Measurements from ENCODE around the gene ARHGAP30. TPM values are rescaled to one million over a fixed set of nuclear protein-coding genes. Genes with fewer than 3 reads are reported as not detected.
"Not testable (repeated sequence)": the region's sequence is repeated elsewhere in the genome, so short reads cannot be mapped to it uniquely, and the experiment has no call there.

ARHGAP30 gene
- total RNA-seq, 2 donors from 2014 or later = 1.4 to 4.6 TPM

- TF ChIP-seq CTCF (IDR thresholded peaks at IDR 0.05) = no peak
- Histone ChIP-seq H3K27me3 (no peaks in the 10 kb centered on the region), H3K4me1 (no peaks in the 10 kb centered on the region), H3K27ac (no peak overlapping the region), H3K4me3 (no peak overlapping the region), H3K9me3 (no peaks in the 10 kb centered on the region), H3K36me3 (no peaks in the 10 kb centered on the region)
- no peak for DNase-seq (ENCODE audit: low spot score)
These were observed 3.0 kb downstream of the ARHGAP30 start for GRCh38 chr1:161066694-161067093.

- H3K27me3 ChIP-seq; H3K4me1 ChIP-seq; H3K36me3 ChIP-seq; H3K27ac ChIP-seq; H3K4me3 ChIP-seq; H3K9me3 ChIP-seq; DNase-seq (ENCODE audit: low spot score): not testable (repeated sequence)
These were observed 4.0 kb downstream of the ARHGAP30 start for GRCh38 chr1:161065681-161066080.

GRCh38 chr1:161063936-161064335, 5.8 kb downstream of the ARHGAP30 start:
- not testable (repeated sequence) for H3K4me3 ChIP-seq; H3K27me3 ChIP-seq; H3K36me3 ChIP-seq; H3K4me1 ChIP-seq; H3K27ac ChIP-seq; H3K9me3 ChIP-seq; DNase-seq (ENCODE audit: low spot score)

- Histone ChIP-seq H3K4me1 (no peaks in the 10 kb centered on the region), H3K9me3 (no peaks in the 10 kb centered on the region), H3K4me3 (no peak overlapping the region), H3K27ac (no peak overlapping the region), H3K27me3 (no peaks in the 10 kb centered on the region), H3K36me3 (no peaks in the 10 kb centered on the region)
- no peak for TF ChIP-seq CTCF (IDR thresholded peaks at IDR 0.05)
- no peak for DNase-seq (ENCODE audit: low spot score)
These were observed 8.3 kb downstream of the ARHGAP30 start for GRCh38 chr1:161061419-161061818.

- no peak for DNase-seq (ENCODE audit: low spot score)
- Histone ChIP-seq H3K27me3 (no peaks in the 10 kb centered on the region), H3K27ac (no peak overlapping the region), H3K36me3 (no peaks in the 10 kb centered on the region), H3K4me1 (no peaks in the 10 kb centered on the region), H3K9me3 (no peaks in the 10 kb centered on the region), H3K4me3 (no peak overlapping the region)
- no peak for TF ChIP-seq CTCF (IDR thresholded peaks at IDR 0.05)
These were observed 10.4 kb downstream of the ARHGAP30 start for GRCh38 chr1:161059293-161059692.

GRCh38 chr1:161054805-161055204, 14.9 kb downstream of the ARHGAP30 start:
- TF ChIP-seq CTCF (IDR thresholded peaks at IDR 0.05) = no peak
- no peak for DNase-seq (ENCODE audit: low spot score)
- no peaks in the 10 kb centered on the region for H3K27me3 ChIP-seq

GRCh38 chr1:161054232-161054631, 15.5 kb downstream of the ARHGAP30 start:
- Histone ChIP-seq H3K27ac (no peak overlapping the region), H3K27me3 (no peaks in the 10 kb centered on the region), H3K36me3 (no peaks in the 10 kb centered on the region), H3K4me1 (no peaks in the 10 kb centered on the region), H3K9me3 (no peaks in the 10 kb centered on the region), H3K4me3 (no peak overlapping the region)
- no peak for TF ChIP-seq CTCF (IDR thresholded peaks at IDR 0.05)
- DNase-seq (ENCODE audit: low spot score) = no peak

More at GRCh38 chr1:161054805-161055204, 14.9 kb downstream of the ARHGAP30 start:
- H3K36me3 ChIP-seq = no peaks in the 10 kb centered on the region
- no peaks in the 10 kb centered on the region for H3K4me1 ChIP-seq
- no peak overlapping the region for H3K27ac ChIP-seq
- H3K4me3 ChIP-seq = no peak overlapping the region
- H3K9me3 ChIP-seq = no peaks in the 10 kb centered on the region

All from right atrium auricular region (tissue), 2 donors.